ENCODE measurements around the gene NBAS.

NBAS gene

DNA sequence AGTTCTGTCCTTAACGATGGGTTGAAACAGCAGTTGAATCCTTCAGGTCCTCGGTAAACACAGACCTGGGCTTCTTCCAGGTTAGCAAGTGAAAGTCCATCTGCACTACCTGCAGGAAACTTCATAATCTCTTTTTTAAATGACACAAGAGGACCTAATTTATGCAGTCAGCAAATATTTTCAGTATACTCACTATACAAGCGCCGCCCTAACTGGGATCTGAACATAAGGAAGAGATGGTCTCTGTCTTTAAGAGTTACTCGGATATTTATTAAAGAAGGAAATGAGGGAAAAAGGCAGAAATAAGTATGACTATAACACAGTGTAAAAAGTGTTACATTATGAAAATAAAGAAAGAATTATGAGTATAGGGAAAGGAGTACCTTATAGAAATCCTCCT, 103.3 kb downstream of the NBAS start:
- Histone ChIP-seq H3K4me3 (replicated peaks; ENCODE audit: low read depth, low read length) (no peak overlapping the region), H3K27me3 (replicated peaks; ENCODE audit: control insufficient read depth, insufficient read depth, low read length) (no peaks in the 10 kb centered on the region), H3K36me3 (ENCODE audit: control insufficient read depth, insufficient read depth, low read length) (peaks cover 2% of the 10 kb centered on the region; the same call in 1 of the 2 replicates)
- TF ChIP-seq, protein P1, sequence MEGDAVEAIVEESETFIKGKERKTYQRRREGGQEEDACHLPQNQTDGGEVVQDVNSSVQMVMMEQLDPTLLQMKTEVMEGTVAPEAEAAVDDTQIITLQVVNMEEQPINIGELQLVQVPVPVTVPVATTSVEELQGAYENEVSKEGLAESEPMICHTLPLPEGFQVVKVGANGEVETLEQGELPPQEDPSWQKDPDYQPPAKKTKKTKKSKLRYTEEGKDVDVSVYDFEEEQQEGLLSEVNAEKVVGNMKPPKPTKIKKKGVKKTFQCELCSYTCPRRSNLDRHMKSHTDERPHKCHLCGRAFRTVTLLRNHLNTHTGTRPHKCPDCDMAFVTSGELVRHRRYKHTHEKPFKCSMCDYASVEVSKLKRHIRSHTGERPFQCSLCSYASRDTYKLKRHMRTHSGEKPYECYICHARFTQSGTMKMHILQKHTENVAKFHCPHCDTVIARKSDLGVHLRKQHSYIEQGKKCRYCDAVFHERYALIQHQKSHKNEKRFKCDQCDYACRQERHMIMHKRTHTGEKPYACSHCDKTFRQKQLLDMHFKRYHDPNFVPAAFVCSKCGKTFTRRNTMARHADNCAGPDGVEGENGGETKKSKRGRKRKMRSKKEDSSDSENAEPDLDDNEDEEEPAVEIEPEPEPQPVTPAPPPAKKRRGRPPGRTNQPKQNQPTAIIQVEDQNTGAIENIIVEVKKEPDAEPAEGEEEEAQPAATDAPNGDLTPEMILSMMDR (IDR thresholded peaks at IDR 0.05; ENCODE audit: insufficient read depth, low read length, poor library complexity, severe bottlenecking) = no peak
- DNase-seq (ENCODE audit: extremely low read depth, insufficient read length) = no peak

DNA sequence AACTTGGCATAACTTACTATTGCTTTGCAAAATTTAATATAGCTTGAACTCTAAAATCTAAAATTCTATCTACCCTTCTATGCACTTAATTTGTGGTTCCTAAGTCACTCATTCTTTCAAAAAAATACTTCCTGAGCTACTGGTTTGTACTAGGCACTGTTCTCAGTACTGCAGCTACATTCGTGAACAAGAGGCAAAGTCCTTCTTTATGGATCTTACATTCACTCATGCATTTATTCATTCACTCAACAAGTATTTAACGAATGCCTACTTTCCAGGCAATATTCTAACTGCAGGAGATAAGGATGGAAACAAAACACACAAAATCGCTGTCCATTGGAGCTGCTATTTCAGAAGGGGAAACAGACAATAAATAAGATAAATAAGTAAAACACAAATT, 104.8 kb downstream of the NBAS start:
- no peaks in the 10 kb centered on the region for H3K27me3 ChIP-seq (replicated peaks; ENCODE audit: control insufficient read depth, insufficient read depth, low read length)
- TF ChIP-seq, protein P1 (IDR thresholded peaks at IDR 0.05; ENCODE audit: insufficient read depth, low read length, poor library complexity, severe bottlenecking) = no peak
- no peak overlapping the region for H3K4me3 ChIP-seq (replicated peaks; ENCODE audit: low read depth, low read length)
- H3K36me3 ChIP-seq (ENCODE audit: control insufficient read depth, insufficient read depth, low read length) = peaks cover 2% of the 10 kb centered on the region; the same call in 1 of the 2 replicates
- no peak for DNase-seq (ENCODE audit: extremely low read depth, insufficient read length)

DNA sequence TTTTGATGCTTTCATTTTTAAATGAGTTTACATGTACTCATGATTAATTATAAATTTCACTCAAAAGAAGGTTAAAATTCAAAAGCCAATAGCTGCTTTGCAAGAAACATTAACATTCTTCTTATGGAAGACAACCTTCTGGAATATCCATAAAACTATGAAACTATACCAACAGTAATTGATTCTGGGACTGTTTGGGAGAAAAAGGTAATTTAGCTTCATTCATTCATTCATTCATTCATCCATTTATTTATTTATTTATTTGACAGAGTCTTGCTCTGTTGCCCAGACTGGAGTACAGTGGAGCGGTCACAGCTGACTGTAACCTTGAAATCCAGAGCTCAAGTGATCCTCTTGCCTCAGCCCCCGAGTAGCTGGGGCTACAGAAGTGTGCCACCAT, 110.3 kb downstream of the NBAS start:
- TF ChIP-seq, protein P1 (IDR thresholded peaks at IDR 0.05; ENCODE audit: insufficient read depth, low read length, poor library complexity, severe bottlenecking) = no peak

DNA sequence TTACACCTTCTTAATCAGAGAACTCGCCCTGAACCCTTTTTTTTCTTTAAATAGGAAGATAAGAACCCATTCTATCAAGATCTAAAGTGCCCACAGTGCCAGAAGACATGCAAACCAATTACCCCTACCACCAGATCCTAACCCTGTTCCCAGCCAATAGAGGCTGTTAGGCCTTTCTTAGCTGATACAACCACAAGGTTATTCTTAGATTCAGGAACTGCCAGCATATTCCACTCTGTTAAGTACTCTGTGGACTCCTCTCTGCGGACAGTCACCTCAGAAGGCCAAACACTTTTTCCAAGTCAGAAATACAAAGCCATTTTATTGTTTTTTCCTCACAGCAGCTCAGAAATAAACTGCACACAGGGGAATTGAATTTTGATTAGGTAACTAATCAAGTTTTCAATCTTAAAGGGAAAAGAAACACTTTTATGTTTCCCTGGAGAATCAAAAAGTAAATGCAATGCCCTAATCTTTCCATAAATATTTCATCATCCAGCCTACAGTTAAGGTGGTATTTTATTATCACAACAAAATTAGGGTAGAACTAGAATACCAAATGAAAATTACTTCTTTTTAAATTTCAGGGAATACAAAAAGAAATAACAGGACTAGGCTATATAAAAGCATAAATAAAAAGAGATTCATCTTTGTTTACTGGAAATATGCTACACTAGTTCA, 111.4 kb downstream of the NBAS start:
- Histone ChIP-seq H3K27me3 (replicated peaks; ENCODE audit: control insufficient read depth, insufficient read depth, low read length) (no peaks in the 10 kb centered on the region), H3K36me3 (ENCODE audit: control insufficient read depth, insufficient read depth, low read length) (no peaks in the 10 kb centered on the region), H3K4me3 (replicated peaks; ENCODE audit: low read depth, low read length) (no peak overlapping the region)
- TF ChIP-seq, protein P1 (IDR thresholded peaks at IDR 0.05; ENCODE audit: insufficient read depth, low read length, poor library complexity, severe bottlenecking) = no peak
- DNase-seq (ENCODE audit: extremely low read depth, insufficient read length) = no peak

More for the DNA sequence above, 110.3 kb downstream of the NBAS start:
- Histone ChIP-seq H3K27me3 (replicated peaks; ENCODE audit: control insufficient read depth, insufficient read depth, low read length) (no peaks in the 10 kb centered on the region), H3K4me3 (replicated peaks; ENCODE audit: low read depth, low read length) (no peak overlapping the region), H3K36me3 (ENCODE audit: control insufficient read depth, insufficient read depth, low read length) (no peaks in the 10 kb centered on the region)
- no peak for DNase-seq (ENCODE audit: extremely low read depth, insufficient read length)

DNA sequence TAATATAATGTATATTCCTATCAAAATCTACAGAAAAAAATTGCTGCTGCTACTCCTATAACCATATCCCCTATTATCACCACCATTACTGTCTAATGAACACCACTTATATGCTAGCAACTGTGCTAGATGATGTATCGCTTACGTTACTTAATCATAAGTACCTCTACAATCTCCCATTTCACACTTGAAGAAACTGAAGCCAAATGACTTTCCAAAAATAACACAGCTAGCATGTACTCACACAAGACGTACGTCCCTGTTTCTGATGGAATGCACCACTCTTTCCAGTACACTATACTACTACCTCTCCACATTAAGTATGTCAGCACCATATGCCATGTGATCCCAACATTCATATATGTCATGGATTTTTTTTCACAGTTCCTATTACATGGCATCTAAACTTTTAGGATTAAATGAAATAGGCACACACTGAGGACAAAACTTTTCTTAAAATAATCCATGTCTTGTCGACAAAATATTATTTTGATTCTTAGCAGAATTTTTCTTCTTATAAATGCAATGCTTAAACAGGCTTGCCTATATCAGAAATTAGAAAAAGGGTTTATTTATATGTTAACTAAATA, 112.8 kb downstream of the NBAS start:
- H3K27me3 ChIP-seq (replicated peaks; ENCODE audit: control insufficient read depth, insufficient read depth, low read length) = no peaks in the 10 kb centered on the region
- TF ChIP-seq, protein P1 (IDR thresholded peaks at IDR 0.05; ENCODE audit: insufficient read depth, low read length, poor library complexity, severe bottlenecking) = no peak
- H3K36me3 ChIP-seq (ENCODE audit: control insufficient read depth, insufficient read depth, low read length) = no peaks in the 10 kb centered on the region
- H3K4me3 ChIP-seq (replicated peaks; ENCODE audit: low read depth, low read length) = no peak overlapping the region
- DNase-seq (ENCODE audit: extremely low read depth, insufficient read length) = no peak
